CD14-positive monocyte (primary cell): Measurements from ENCODE around the gene VAT1. TPM values are rescaled to one million over a fixed set of nuclear protein-coding genes. Genes with fewer than 3 reads are reported as not detected.

Source experiments
- DNase-seq, 3 donors: peaks; one replicate each; pipeline ENCODE4 v3.0.0-alpha.2; 2011 to 2022
- H2AFZ ChIP-seq: 2 replicates; pipeline ENCODE4 v1.6.0; 2012; ENCODE audit warnings: mild to moderate bottlenecking, low read depth, low read length, inconsistent platforms; ENCODE audit not compliant: insufficient read depth, poor library complexity, severe bottlenecking
- H3K27ac ChIP-seq, 2 donors: 1 replicate in 1 of 2; 2 replicates in 1 of 2; pipeline ENCODE4 v1.5.1; 2012 to 2013; ENCODE audit warnings: low read length in 2 of 2, control low read depth in 1 of 2, inconsistent platforms in 1 of 2, low read depth in 1 of 2, mild to moderate bottlenecking in 1 of 2
- H3K27me3 ChIP-seq, 2 donors: one replicate each; pipeline versions ENCODE4 v1.6.0 to v1.6.1; 2011 to 2013; ENCODE audit warnings: low read length in 2 of 2; ENCODE audit not compliant: control insufficient read depth in 2 of 2, insufficient read depth in 2 of 2
- H3K36me3 ChIP-seq, 2 donors: replicated peaks in 1 of 2; 1 replicate in 1 of 2; 2 replicates in 1 of 2; pipeline versions ENCODE4 v1.5.1 to v1.6.1; 2012 to 2013; ENCODE audit warnings: low read length in 2 of 2, control low read depth in 1 of 2, inconsistent platforms in 1 of 2, mild to moderate bottlenecking in 1 of 2; ENCODE audit not compliant: insufficient read depth in 2 of 2, control insufficient read depth in 1 of 2
- H3K4me1 ChIP-seq, 2 donors: 1 replicate in 1 of 2; 2 replicates in 1 of 2; pipeline versions ENCODE4 v1.5.1 to v1.6.1; 2012 to 2013; ENCODE audit warnings: low read length in 2 of 2, control low read depth in 1 of 2, inconsistent platforms in 1 of 2, mild to moderate bottlenecking in 1 of 2, moderate library complexity in 1 of 2; ENCODE audit not compliant: insufficient read depth in 2 of 2, control insufficient read depth in 1 of 2
- H3K4me2 ChIP-seq: replicated peaks from 2 replicates; pipeline ENCODE3; 2012; ENCODE audit warnings: low read length, moderate library complexity, mild to moderate bottlenecking; ENCODE audit not compliant: poor library complexity, severe bottlenecking; ENCODE audit errors: extremely low read depth
- H3K4me3 ChIP-seq, 3 experiments: fragments of 200-600 bp in 1 of 3; sonication (generic) in 1 of 3; replicated peaks in 1 of 3; 1 replicate in 2 of 3; 2 replicates in 1 of 3; pipeline ENCODE4 v1.5.1; 2011 to 2013; ENCODE audit warnings: low read length in 3 of 3, mild to moderate bottlenecking in 3 of 3, control low read depth in 2 of 3, low read depth in 2 of 3, inconsistent platforms in 1 of 3, moderate library complexity in 1 of 3
- H3K79me2 ChIP-seq: 2 replicates; pipeline ENCODE4 v1.6.0; 2012; ENCODE audit warnings: mild to moderate bottlenecking, control low read depth, inconsistent platforms, low read length, moderate library complexity; ENCODE audit not compliant: insufficient read depth
- H3K9ac ChIP-seq: 2 replicates; pipeline ENCODE4 v1.6.0; 2017; ENCODE audit warnings: low read length, mild to moderate bottlenecking; ENCODE audit not compliant: insufficient read depth, poor library complexity, severe bottlenecking
- H3K9me3 ChIP-seq, 2 donors: replicated peaks in 1 of 2; 1 replicate in 1 of 2; 2 replicates in 1 of 2; pipeline versions ENCODE4 v1.5.1 to v1.6.1; 2012 to 2013; ENCODE audit warnings: low read length in 2 of 2, control low read depth in 1 of 2; ENCODE audit not compliant: control insufficient read depth in 1 of 2, insufficient read depth in 1 of 2
- H4K20me1 ChIP-seq: 2 replicates; pipeline ENCODE4 v1.6.0; 2012; ENCODE audit warnings: mild to moderate bottlenecking, low read length, control low read depth, moderate library complexity; ENCODE audit not compliant: insufficient read depth
- H3K27ac Mint-ChIP-seq, 7 donors: one replicate each; pipeline ENCODE4 v1.8.0; 2020; ENCODE audit warnings: mild to moderate bottlenecking in 7 of 7, mixed read lengths in 7 of 7, moderate library complexity in 6 of 7, inconsistent platforms in 2 of 7
- H3K27me3 Mint-ChIP-seq, 3 donors: one replicate each; pipeline ENCODE4 v1.8.0; 2021 to 2022; ENCODE audit warnings: low read depth in 3 of 3, mild to moderate bottlenecking in 3 of 3, mixed read lengths in 3 of 3, moderate library complexity in 3 of 3, inconsistent platforms in 1 of 3
- H3K36me3 Mint-ChIP-seq, 2 donors: one replicate each; pipeline ENCODE4 v1.8.0; 2020; ENCODE audit warnings: mixed read lengths in 2 of 2, inconsistent platforms in 1 of 2, mild to moderate bottlenecking in 1 of 2
- H3K4me1 Mint-ChIP-seq: one replicate; pipeline ENCODE4 v1.8.0; 2020; ENCODE audit warnings: mild to moderate bottlenecking, mixed read lengths
- H3K4me3 Mint-ChIP-seq, 2 donors: one replicate each; pipeline ENCODE4 v1.8.0; 2020; ENCODE audit warnings: mild to moderate bottlenecking in 2 of 2, mixed read lengths in 2 of 2, moderate library complexity in 1 of 2
- H3K9me3 Mint-ChIP-seq, 7 donors: one replicate each; pipeline ENCODE4 v1.8.0; 2020 to 2022; ENCODE audit warnings: mixed read lengths in 7 of 7, mild to moderate bottlenecking in 6 of 7, moderate library complexity in 6 of 7, inconsistent platforms in 2 of 7
- WGBS: methylation state at CpG from one replicate; pipeline ENCODE4 v1.1.5; 2013; ENCODE audit warnings: missing lambda C conversion rate; ENCODE audit not compliant: insufficient coverage; 5-methylcytosine and 5-hydroxymethylcytosine counted together
- intact Hi-C, 2 donors: fragments of 100-400 bp; cut with micrococcal nuclease; formaldehyde crosslinking; loops; one replicate each; pipeline versions ENCODE4 v1.15.0 to v1.15.1; 2023
- polyA plus RNA-seq, 3 donors: library from polyadenylated mRNA; depleted of rRNA in 1 of 3; unstranded in 2 of 3; stranded (reverse) in 1 of 3; fragments of 300-500 nt in 2 of 3; fragments of >200 nt in 1 of 3; fragmentation: Illumina TruSeq in 2 of 3; gene quantifications; 1 replicate in 2 of 3; 2 replicates in 1 of 3; pipeline ENCODE4 v1.2.3, GENCODE V29; 2012 to 2021
- TF ChIP-seq, protein P1 (sequence below): fragments of 200-600 bp; IDR thresholded peaks from one replicate; pipeline ENCODE4 v1.8.0; 2022; ENCODE audit warnings: antibody characterized with exemption, mild to moderate bottlenecking

Gene VAT1
- polyA plus RNA-seq, 3 donors, result 12.7 to 39.5 (median 38.0) TPM

DNA sequence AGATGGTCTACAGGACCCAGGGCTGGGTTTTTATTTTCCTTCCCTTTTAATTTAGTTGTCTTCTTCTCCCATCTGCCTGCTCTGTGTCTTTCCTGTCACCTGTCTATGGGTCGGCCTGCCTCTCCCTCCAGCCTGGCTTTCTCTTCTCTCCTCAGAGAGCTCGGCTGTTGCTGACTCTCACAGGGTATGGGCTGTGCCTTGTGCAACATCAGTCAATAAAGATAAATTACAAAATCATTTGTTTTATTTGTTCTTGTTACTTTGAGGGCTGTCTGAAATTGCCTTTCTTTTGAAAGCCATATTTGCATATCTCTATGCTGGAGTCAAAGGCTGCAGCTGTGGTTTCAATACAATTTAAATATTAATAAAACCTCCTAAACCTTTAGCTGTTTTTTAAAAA lies 18.5 kb upstream of the VAT1 start:
- Mint-ChIP-seq H3K27me3 (no peaks in the 10 kb centered on the region), H3K9me3 (no peaks in the 10 kb centered on the region), H3K27ac (no peak overlapping the region), H3K36me3 (peaks cover 17 to 24% of the 10 kb centered on the region in 2 donors), H3K4me3 (no peak overlapping the region), H3K4me1 (no peaks in the 10 kb centered on the region)
- H3K36me3 ChIP-seq, result peaks cover 0 to 25% of the 10 kb centered on the region in 2 donors
- no peak overlapping the region for H2AFZ ChIP-seq
- H3K27ac ChIP-seq, result no peak overlapping the region
- H3K27me3 ChIP-seq, result no peaks in the 10 kb centered on the region
- TF ChIP-seq, protein P1, sequence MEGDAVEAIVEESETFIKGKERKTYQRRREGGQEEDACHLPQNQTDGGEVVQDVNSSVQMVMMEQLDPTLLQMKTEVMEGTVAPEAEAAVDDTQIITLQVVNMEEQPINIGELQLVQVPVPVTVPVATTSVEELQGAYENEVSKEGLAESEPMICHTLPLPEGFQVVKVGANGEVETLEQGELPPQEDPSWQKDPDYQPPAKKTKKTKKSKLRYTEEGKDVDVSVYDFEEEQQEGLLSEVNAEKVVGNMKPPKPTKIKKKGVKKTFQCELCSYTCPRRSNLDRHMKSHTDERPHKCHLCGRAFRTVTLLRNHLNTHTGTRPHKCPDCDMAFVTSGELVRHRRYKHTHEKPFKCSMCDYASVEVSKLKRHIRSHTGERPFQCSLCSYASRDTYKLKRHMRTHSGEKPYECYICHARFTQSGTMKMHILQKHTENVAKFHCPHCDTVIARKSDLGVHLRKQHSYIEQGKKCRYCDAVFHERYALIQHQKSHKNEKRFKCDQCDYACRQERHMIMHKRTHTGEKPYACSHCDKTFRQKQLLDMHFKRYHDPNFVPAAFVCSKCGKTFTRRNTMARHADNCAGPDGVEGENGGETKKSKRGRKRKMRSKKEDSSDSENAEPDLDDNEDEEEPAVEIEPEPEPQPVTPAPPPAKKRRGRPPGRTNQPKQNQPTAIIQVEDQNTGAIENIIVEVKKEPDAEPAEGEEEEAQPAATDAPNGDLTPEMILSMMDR, result no peak
- no peaks in the 10 kb centered on the region for H4K20me1 ChIP-seq
- H3K4me1 ChIP-seq, result no peaks in the 10 kb centered on the region
- intact Hi-C loops, result no loop called here
- WGBS, result no CpG with 5 or more reads among the region's 2 CpGs
- H3K4me3 ChIP-seq, result no peak overlapping the region
- H3K9ac ChIP-seq, result no peak overlapping the region
- no peak overlapping the region for H3K4me2 ChIP-seq
- DNase-seq, result no peak
- H3K79me2 ChIP-seq, result no peaks in the 10 kb centered on the region
- H3K9me3 ChIP-seq, result no peaks in the 10 kb centered on the region

DNA sequence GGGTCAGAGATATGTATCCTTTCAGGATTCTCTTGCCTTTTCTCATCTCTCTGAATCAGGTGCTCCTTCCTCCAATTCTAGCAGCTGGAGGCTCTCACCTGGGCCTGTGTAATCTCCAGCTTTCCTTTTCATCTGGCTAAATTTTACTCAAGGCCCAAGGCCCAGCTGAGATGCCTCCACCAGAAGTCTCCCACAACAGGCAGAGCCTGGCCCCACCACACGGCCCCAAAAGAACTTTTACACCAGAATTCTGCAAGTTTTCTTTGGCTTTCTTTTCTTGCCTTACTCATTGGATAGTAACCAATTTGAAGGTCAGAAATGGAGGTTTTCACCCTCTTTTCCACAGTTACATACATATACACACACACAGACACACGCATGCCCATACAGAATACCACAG lies 17.5 kb upstream of the VAT1 start:
- H3K36me3 Mint-ChIP-seq, result peaks cover 15 to 19% of the 10 kb centered on the region in 2 donors
- WGBS, result 100% methylated on average over 1 of the region's 2 CpGs
- peaks cover 0 to 16% of the 10 kb centered on the region in 2 donors for H3K36me3 ChIP-seq
- H3K79me2 ChIP-seq, result no peaks in the 10 kb centered on the region
- no peaks in the 10 kb centered on the region for H4K20me1 ChIP-seq
- no peaks in the 10 kb centered on the region for H3K4me1 ChIP-seq
- no peak overlapping the region for H3K27ac Mint-ChIP-seq
- TF ChIP-seq, protein P1, result no peak
- H2AFZ ChIP-seq, result no peak overlapping the region
- peaks cover 0 to 2% (median 0%) of the 10 kb centered on the region in 3 donors for H3K27me3 Mint-ChIP-seq
- H3K4me3 Mint-ChIP-seq, result no peak overlapping the region
- no peaks in the 10 kb centered on the region for H3K27me3 ChIP-seq
- H3K4me1 Mint-ChIP-seq, result no peaks in the 10 kb centered on the region
- no peak overlapping the region for H3K9ac ChIP-seq
- intact Hi-C loops, result no loop called here
- no peaks in the 10 kb centered on the region for H3K9me3 ChIP-seq
- H3K9me3 Mint-ChIP-seq, result no peaks in the 10 kb centered on the region
- no peak overlapping the region for H3K27ac ChIP-seq
- H3K4me3 ChIP-seq, result no peak overlapping the region
- H3K4me2 ChIP-seq, result no peak overlapping the region
- no peak for DNase-seq
